Mesothelial cell of epicardium (in vitro differentiated cells): Measurements from ENCODE around the gene MAPK8IP3. TPM values are rescaled to one million over a fixed set of nuclear protein-coding genes. Genes with fewer than 3 reads are reported as not detected.

Experiments
- DNase-seq, 2 experiments: peaks; one replicate each; pipeline ENCODE4 v3.0.0; 2021; ENCODE audit warnings: low spot score in 2 of 2; ENCODE audit not compliant: unreplicated experiment in 2 of 2
- H3K27ac Mint-ChIP-seq: 2 replicates; pipeline ENCODE4 v1.8.0; 2021; ENCODE audit warnings: mixed read lengths
- H3K27me3 Mint-ChIP-seq: 2 replicates; pipeline ENCODE4 v1.8.0; 2021; ENCODE audit warnings: low read depth, mixed read lengths
- H3K36me3 Mint-ChIP-seq: 2 replicates; pipeline ENCODE4 v1.8.0; 2021; ENCODE audit warnings: mixed read lengths
- H3K4me1 Mint-ChIP-seq: 2 replicates; pipeline ENCODE4 v1.8.0; 2021; ENCODE audit warnings: mixed read lengths
- H3K4me3 Mint-ChIP-seq: 2 replicates; pipeline ENCODE4 v1.8.0; 2021; ENCODE audit warnings: mild to moderate bottlenecking, moderate library complexity, mixed read lengths
- H3K9me3 Mint-ChIP-seq: 2 replicates; pipeline ENCODE4 v1.8.0; 2021; ENCODE audit warnings: mixed read lengths
- total RNA-seq: library from RNA; stranded (reverse); gene quantifications from 3 replicates; pipeline ENCODE4 v1.2.1, GENCODE V29; 2021
- TF ChIP-seq, protein P1 (sequence below): fragments of 200-600 bp; sonication (generic); IDR thresholded peaks from one replicate; pipeline ENCODE4 v1.5.0; 2021; ENCODE audit warnings: antibody characterized with exemption; ENCODE audit not compliant: unreplicated experiment

The MAPK8IP3 gene
- total RNA-seq, 1 donor from 2014 or later: 182 TPM

DNA sequence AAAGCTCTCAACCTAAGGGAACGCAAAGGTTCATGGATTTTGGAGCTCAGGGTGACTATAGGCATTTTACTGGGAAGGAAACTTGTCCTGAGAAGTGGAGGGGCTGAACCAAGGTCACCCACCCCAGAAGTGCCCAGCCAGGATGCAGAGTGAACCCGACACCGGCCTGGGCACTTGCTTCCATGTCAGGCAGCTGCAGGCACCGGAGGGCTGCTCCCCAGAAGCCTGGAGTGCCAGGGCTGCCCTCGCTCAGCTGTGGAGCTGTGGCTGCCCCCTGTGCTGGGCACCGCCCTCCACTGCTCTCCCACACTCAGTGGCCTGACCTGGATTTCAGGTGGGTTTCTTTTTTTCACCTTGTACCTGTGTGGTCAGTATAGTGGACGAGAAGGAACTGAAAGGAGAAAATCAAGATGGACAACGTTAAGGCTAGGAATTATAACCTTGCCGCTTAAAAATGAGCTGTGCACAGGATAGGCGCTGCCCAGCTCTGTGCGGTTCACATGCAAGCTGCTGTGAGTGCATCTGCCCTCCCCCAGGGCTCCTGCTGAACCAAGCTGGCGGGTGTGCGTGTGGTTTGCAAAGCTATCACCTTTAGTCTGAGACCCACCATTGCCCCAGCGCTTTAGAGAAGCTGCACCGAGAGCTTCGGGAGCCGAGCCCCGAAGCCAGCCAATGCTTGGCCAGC lies 2.2 kb downstream of the MAPK8IP3 start:
- no peak overlapping the region for H3K27ac Mint-ChIP-seq
- H3K36me3 Mint-ChIP-seq: no peaks in the 10 kb centered on the region
- TF ChIP-seq, protein P1, sequence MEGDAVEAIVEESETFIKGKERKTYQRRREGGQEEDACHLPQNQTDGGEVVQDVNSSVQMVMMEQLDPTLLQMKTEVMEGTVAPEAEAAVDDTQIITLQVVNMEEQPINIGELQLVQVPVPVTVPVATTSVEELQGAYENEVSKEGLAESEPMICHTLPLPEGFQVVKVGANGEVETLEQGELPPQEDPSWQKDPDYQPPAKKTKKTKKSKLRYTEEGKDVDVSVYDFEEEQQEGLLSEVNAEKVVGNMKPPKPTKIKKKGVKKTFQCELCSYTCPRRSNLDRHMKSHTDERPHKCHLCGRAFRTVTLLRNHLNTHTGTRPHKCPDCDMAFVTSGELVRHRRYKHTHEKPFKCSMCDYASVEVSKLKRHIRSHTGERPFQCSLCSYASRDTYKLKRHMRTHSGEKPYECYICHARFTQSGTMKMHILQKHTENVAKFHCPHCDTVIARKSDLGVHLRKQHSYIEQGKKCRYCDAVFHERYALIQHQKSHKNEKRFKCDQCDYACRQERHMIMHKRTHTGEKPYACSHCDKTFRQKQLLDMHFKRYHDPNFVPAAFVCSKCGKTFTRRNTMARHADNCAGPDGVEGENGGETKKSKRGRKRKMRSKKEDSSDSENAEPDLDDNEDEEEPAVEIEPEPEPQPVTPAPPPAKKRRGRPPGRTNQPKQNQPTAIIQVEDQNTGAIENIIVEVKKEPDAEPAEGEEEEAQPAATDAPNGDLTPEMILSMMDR: no peak
- H3K4me3 Mint-ChIP-seq: peak overlapping the region; percentile 82
- H3K4me1 Mint-ChIP-seq: peaks cover 13% of the 10 kb centered on the region
- H3K9me3 Mint-ChIP-seq: no peaks in the 10 kb centered on the region
- no peak for DNase-seq
- no peaks in the 10 kb centered on the region for H3K27me3 Mint-ChIP-seq

GRCh38 chr16:1708768-1709180 lies 2.8 kb downstream of the MAPK8IP3 start:
- no peaks in the 10 kb centered on the region for H3K27me3 Mint-ChIP-seq
- H3K27ac Mint-ChIP-seq: no peak overlapping the region
- TF ChIP-seq, protein P1: no peak
- no peaks in the 10 kb centered on the region for H3K36me3 Mint-ChIP-seq
- H3K4me3 Mint-ChIP-seq: no peak overlapping the region
- H3K9me3 Mint-ChIP-seq: no peaks in the 10 kb centered on the region
- no peak for DNase-seq
- H3K4me1 Mint-ChIP-seq: peaks cover 13% of the 10 kb centered on the region

- Mint-ChIP-seq H3K4me1 (peaks cover 11% of the 10 kb centered on the region), H3K4me3 (no peak overlapping the region), H3K27ac (no peak overlapping the region), H3K9me3 (no peaks in the 10 kb centered on the region), H3K27me3 (no peaks in the 10 kb centered on the region), H3K36me3 (no peaks in the 10 kb centered on the region)
- TF ChIP-seq, protein P1: no peak
- DNase-seq: no peak
These were observed 3.4 kb downstream of the MAPK8IP3 start for GRCh38 chr16:1709356-1709755.

GRCh38 chr16:1710811-1711507 lies 5.0 kb downstream of the MAPK8IP3 start:
- Mint-ChIP-seq H3K27me3 (no peaks in the 10 kb centered on the region), H3K36me3 (peaks cover 4% of the 10 kb centered on the region), H3K4me3 (no peak overlapping the region), H3K9me3 (no peaks in the 10 kb centered on the region), H3K27ac (no peak overlapping the region), H3K4me1 (peaks cover 11% of the 10 kb centered on the region)
- TF ChIP-seq, protein P1: no peak
- DNase-seq: no peak

DNA sequence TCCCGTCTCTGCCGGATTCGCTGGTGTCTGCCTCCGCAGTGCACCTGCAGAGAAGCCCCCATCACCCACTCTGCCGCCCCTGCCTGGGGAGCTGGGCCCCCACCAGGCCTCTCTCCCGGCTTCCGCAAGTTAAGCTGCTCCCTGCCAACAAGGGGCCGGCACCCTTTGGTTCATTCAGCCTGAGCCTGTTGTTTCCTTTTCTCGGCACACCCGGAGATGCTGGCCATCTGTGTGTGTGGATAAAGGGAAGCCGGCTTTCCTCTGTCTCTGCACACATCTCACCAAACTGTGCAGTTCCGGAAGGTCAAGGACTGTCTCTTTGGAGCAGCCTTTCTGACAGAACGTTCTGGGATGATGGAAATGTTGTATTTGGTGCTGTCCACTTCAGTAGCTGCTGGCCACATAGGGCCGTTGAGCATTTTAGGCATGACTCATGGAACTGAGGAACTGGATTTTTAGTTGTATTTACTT lies 6.8 kb downstream of the MAPK8IP3 start:
- no peak overlapping the region for H3K4me3 Mint-ChIP-seq
- H3K36me3 Mint-ChIP-seq: peaks cover 4% of the 10 kb centered on the region
- TF ChIP-seq, protein P1: no peak
- no peaks in the 10 kb centered on the region for H3K27me3 Mint-ChIP-seq
- DNase-seq: no peak
- H3K9me3 Mint-ChIP-seq: no peaks in the 10 kb centered on the region
- H3K4me1 Mint-ChIP-seq: peaks cover 2% of the 10 kb centered on the region
- H3K27ac Mint-ChIP-seq: no peak overlapping the region
